ENCODE data around the gene ASTN2.

The ASTN2 gene

DNA sequence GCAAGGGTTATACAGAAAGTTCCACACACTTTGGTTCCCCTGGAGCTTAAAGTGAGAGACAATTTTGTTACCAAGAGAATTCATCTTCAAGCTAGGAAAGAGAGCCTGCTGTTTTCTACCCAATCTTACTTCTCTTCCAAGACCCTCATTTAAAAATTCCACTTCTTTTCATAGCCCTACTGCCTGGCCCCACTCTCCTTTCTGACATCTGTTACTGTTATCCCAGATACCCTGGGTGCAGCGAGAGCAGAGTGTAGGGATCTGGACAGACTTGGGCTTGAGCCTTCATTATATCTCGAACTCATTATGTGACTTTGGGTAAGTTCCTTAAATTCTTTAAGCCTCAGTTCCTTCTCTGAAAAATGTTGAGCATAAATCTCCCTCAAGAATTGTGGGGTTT is 263.1 kb downstream of the ASTN2 start:
- H3K9me3 ChIP-seq (ENCODE audit: insufficient read depth, low read length, severe bottlenecking) = no peaks in the 10 kb centered on the region

DNA sequence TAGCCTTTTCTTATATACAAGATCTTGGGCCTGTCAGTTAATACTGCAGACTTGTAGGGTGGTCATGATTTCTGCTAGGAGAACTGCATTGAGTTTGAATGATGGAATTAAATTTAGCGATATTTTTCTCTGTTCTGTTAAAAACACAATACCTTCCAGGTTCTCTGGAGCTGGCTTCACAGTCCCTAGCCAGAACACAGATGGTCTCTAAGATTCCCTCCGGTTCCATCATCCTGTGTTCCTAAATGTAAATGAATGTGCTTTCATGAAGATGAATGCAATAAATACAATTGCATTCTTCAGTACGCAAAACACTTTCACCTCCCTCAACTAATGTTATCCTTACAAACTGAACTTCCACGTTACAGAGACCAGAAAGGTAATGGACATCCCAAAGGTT is 264.9 kb downstream of the ASTN2 start:
- Histone ChIP-seq H3K4me2 (ENCODE audit: insufficient read depth, low read length) (no peak overlapping the region), H3K9me3 (ENCODE audit: insufficient read depth, low read length, severe bottlenecking) (no peaks in the 10 kb centered on the region), H4K20me1 (ENCODE audit: insufficient read depth, low read length) (no peaks in the 10 kb centered on the region), H3K4me3 (ENCODE audit: low read depth in 1 of 2, low read length in 2 of 2) (no peak overlapping the region), H3K27ac (ENCODE audit: low read length) (no peak overlapping the region), H3K27me3 (ENCODE audit: insufficient read depth, low read length, poor library complexity) (no peaks in the 10 kb centered on the region), H2AFZ (ENCODE audit: low read depth, low read length) (no peak overlapping the region), H3K36me3 (ENCODE audit: insufficient read depth, low read length) (no peaks in the 10 kb centered on the region), H3K9ac (ENCODE audit: low read depth, low read length) (no peak overlapping the region), H3K4me1 (ENCODE audit: insufficient read depth, low read length) (no peaks in the 10 kb centered on the region), H3K79me2 (ENCODE audit: insufficient read depth, low read length) (no peaks in the 10 kb centered on the region)
- TF ChIP-seq, protein P1, sequence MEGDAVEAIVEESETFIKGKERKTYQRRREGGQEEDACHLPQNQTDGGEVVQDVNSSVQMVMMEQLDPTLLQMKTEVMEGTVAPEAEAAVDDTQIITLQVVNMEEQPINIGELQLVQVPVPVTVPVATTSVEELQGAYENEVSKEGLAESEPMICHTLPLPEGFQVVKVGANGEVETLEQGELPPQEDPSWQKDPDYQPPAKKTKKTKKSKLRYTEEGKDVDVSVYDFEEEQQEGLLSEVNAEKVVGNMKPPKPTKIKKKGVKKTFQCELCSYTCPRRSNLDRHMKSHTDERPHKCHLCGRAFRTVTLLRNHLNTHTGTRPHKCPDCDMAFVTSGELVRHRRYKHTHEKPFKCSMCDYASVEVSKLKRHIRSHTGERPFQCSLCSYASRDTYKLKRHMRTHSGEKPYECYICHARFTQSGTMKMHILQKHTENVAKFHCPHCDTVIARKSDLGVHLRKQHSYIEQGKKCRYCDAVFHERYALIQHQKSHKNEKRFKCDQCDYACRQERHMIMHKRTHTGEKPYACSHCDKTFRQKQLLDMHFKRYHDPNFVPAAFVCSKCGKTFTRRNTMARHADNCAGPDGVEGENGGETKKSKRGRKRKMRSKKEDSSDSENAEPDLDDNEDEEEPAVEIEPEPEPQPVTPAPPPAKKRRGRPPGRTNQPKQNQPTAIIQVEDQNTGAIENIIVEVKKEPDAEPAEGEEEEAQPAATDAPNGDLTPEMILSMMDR (IDR thresholded peaks at IDR 0.05; ENCODE audit: borderline replicate concordance, extremely low read depth, low read length, poor library complexity, severe bottlenecking) = no peak
- no peak for TF ChIP-seq EZH2 (IDR thresholded peaks at IDR 0.05; ENCODE audit: borderline replicate concordance, low read depth, low read length, severe bottlenecking)
- DNase-seq = no peak
- ATAC-seq (ENCODE audit: insufficient read depth, low read depth) = no peak

More for the DNA sequence above, 263.1 kb downstream of the ASTN2 start:
- H3K4me3 ChIP-seq (ENCODE audit: low read depth in 1 of 2, low read length in 2 of 2) = no peak overlapping the region
- no peak overlapping the region for H3K4me2 ChIP-seq (ENCODE audit: insufficient read depth, low read length)
- H4K20me1 ChIP-seq (ENCODE audit: insufficient read depth, low read length) = no peaks in the 10 kb centered on the region
- H3K79me2 ChIP-seq (ENCODE audit: insufficient read depth, low read length) = no peaks in the 10 kb centered on the region
- DNase-seq (no peak), ATAC-seq (ENCODE audit: insufficient read depth, low read depth) (no peak)
- TF ChIP-seq EZH2 (IDR thresholded peaks at IDR 0.05; ENCODE audit: borderline replicate concordance, low read depth, low read length, severe bottlenecking) = no peak
- TF ChIP-seq, protein P1 (IDR thresholded peaks at IDR 0.05; ENCODE audit: borderline replicate concordance, extremely low read depth, low read length, poor library complexity, severe bottlenecking) = no peak
- H3K27ac ChIP-seq (ENCODE audit: low read length) = no peak overlapping the region
- no peaks in the 10 kb centered on the region for H3K27me3 ChIP-seq (ENCODE audit: insufficient read depth, low read length, poor library complexity)
- H3K36me3 ChIP-seq (ENCODE audit: insufficient read depth, low read length) = no peaks in the 10 kb centered on the region
- no peaks in the 10 kb centered on the region for H3K4me1 ChIP-seq (ENCODE audit: insufficient read depth, low read length)
- H2AFZ ChIP-seq (ENCODE audit: low read depth, low read length) = no peak overlapping the region
- no peak overlapping the region for H3K9ac ChIP-seq (ENCODE audit: low read depth, low read length)

DNA sequence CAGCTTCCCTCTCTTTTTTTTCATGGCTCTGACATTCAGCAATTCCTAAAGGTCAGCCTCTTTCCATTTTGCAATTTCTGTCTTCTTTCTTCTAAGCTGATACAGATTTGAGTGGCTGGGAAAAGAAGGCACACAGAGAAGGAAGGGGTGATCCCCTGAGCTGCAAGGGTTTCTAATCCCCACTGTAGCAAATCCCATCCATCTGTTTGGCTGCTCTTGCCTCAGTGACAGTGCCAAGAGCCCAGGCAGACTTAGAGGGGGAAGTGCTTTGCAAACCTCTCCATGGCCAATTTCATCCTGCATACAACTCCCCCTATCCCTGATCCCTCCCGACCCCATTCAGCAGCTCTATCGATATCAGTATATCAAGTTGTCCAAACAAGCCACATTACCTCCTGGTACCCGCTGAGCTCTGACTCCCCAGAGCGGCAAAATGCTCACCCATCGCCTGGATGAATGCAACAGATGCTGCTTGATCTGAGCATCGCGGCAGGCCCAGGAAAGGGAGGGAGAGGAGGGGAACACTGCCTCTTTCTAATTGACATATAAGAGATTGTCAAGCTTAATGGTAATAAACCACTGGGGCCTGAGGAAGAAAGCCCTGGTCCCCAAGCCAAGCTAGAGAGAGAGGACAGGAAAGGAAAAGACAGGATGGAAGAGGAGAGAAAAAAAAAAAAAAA is 268.9 kb downstream of the ASTN2 start:
- Histone ChIP-seq H4K20me1 (ENCODE audit: insufficient read depth, low read length) (no peaks in the 10 kb centered on the region), H3K27ac (ENCODE audit: low read length) (no peak overlapping the region), H3K36me3 (ENCODE audit: insufficient read depth, low read length) (no peaks in the 10 kb centered on the region), H3K27me3 (ENCODE audit: insufficient read depth, low read length, poor library complexity) (peaks cover 2% of the 10 kb centered on the region), H3K4me3 (ENCODE audit: low read depth in 1 of 2, low read length in 2 of 2) (no peak overlapping the region), H3K9ac (ENCODE audit: low read depth, low read length) (no peak overlapping the region), H2AFZ (ENCODE audit: low read depth, low read length) (no peak overlapping the region), H3K9me3 (ENCODE audit: insufficient read depth, low read length, severe bottlenecking) (no peaks in the 10 kb centered on the region), H3K4me1 (ENCODE audit: insufficient read depth, low read length) (no peaks in the 10 kb centered on the region), H3K4me2 (ENCODE audit: insufficient read depth, low read length) (no peak overlapping the region), H3K79me2 (ENCODE audit: insufficient read depth, low read length) (no peaks in the 10 kb centered on the region)
- DNase-seq (no peak), ATAC-seq (ENCODE audit: insufficient read depth, low read depth) (no peak)
- TF ChIP-seq, protein P1 (IDR thresholded peaks at IDR 0.05; ENCODE audit: borderline replicate concordance, extremely low read depth, low read length, poor library complexity, severe bottlenecking) = no peak
- TF ChIP-seq EZH2 (IDR thresholded peaks at IDR 0.05; ENCODE audit: borderline replicate concordance, low read depth, low read length, severe bottlenecking) = no peak

Data from DND-41 (cell line).